HG03045 (cell line): ENCODE results near the gene PEPD.

Source experiments
- ATAC-seq: cut with Tn5 transposase; IDR thresholded peaks from one replicate; pipeline ENCODE4 v1.9.1; 2021; ENCODE audit warnings: mild to moderate bottlenecking, moderate library complexity; ENCODE audit not compliant: unreplicated experiment

PEPD gene

DNA sequence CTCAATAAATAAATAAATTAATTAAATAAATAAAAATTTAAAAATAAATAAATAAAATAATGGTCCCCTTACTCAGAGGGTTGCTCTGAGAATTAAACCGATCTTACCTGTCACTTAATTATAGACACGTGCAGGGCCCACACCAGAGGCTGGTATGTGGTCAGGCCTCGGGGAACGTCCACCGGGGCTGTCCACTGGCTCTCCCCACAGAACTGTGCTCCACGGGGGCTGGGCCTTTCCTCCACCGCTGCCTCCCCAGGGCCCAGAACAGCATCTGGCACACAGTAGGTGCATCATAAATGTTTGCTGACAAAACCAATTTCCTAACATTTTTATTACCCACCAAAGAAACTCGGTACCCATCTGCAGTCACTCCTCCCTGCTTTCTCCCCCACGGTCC lies 78.9 kb downstream of the PEPD start:
- no peak for ATAC-seq

DNA sequence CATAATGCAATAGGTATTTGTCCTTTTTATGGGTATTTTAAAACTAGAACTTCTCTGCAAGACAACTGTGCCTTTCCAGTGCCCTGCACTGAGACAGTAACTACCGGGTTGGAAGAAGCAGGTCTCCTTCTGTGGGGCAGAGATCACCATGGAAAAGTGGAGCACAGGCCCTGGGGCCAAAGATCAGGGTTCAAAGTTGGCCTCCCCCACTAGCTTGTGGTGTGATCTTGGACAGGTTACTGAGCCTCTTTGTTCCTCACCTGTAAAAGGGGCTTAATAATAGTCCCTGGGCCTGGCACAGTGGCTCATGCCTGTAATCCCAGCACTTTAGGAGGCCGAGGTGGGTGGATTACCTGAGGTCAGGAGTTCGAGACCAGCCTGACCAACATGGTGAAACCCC lies 79.8 kb downstream of the PEPD start:
- no peak for ATAC-seq

DNA sequence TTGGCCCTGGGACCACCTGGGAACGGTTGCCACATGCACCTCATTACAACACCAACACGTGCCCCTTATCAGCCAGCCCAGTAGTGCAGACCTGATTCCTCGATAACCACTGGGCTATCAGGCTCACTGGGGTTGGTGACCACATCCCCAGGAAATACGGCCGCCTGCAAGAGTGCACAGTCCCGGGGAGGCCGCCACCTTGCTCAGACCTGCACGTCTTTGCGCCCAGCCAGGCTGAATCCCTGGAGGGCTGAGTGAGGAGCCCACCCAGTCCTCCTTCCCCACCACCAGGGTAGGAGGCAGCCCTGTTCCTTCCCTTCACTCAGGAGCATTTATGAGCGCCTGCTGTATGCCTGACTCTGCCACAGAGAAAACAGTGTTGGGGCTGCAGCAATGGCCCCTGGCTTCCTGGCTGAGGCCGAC lies 80.3 kb downstream of the PEPD start:
- ATAC-seq = no peak

DNA sequence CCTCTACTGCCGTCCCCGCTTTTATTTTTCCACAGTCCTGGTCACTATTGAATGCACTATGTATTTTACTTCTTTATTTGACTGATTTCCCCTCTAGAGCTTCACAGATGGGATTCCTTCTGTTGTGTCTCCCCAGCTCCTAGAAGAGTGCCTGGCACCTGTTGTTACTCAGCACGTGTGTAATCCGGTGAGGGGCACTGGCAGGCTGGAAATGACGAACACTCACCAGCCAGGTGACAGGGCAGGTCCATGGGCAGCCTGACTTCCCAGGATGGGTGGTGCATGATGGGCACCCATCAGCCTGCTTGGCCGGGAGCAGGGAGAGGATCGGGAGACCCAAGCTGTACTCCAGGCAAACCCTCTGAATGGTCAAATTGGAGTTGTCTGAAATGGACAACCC lies 80.9 kb downstream of the PEPD start:
- no peak for ATAC-seq

DNA sequence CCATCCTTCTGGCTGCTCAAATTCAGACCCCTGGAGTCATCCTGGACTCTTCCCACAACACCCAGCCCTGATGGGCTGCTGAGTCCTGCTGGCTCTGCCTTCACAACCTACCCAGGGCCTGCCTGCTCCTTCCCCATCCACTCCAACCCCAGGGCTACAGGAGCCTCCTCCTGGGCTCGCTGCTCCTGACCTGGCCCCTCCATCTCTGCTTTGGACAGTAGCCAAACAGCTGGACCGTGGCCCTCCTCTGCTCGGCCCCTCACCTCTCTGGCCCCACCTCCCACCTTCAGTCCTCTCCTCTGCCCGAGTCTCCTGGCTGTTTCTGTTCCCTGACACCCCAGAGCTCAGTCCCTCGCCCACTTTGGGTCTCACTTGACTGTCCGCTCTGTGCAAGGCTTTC lies 81.3 kb downstream of the PEPD start:
- no peak for ATAC-seq

DNA sequence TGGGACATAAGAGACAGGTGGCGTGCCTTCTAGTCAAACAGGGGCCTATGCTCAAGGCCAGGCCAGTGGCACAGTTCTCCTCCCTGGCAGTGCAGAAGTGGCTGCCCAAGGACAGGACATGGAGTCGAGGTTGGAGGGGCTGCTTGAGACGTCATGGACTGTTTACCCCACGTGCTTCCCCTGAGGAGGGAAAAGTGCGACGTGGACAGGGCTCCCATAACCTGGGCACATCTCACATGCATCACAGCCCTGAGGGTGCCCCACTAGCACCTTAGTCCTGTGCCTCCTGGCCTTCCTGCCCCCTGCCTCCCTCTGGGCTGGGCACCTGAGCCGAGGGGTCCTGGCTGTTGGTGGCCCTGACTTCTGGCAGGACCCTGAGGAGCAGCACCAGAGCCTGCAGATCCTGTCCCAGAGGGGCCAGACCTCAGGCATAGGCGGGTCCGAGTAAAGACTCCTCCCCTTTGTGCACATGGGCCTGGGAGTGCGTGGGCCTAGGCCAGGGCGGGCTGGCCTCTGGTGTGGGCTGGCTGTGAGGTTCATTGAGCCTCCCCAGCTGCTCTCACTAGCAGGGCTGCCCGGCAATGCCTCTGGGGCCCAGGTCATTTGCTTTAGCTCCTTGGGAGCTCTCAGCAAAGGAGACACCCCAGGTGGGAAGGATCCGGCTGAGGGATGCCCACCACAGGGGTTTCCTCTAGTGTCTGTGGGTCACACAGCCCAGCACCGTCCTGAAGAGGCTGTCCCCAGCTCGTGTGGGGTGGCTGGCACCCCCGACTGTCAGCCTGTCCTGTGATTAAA lies 82.4 kb downstream of the PEPD start:
- ATAC-seq = no peak

DNA sequence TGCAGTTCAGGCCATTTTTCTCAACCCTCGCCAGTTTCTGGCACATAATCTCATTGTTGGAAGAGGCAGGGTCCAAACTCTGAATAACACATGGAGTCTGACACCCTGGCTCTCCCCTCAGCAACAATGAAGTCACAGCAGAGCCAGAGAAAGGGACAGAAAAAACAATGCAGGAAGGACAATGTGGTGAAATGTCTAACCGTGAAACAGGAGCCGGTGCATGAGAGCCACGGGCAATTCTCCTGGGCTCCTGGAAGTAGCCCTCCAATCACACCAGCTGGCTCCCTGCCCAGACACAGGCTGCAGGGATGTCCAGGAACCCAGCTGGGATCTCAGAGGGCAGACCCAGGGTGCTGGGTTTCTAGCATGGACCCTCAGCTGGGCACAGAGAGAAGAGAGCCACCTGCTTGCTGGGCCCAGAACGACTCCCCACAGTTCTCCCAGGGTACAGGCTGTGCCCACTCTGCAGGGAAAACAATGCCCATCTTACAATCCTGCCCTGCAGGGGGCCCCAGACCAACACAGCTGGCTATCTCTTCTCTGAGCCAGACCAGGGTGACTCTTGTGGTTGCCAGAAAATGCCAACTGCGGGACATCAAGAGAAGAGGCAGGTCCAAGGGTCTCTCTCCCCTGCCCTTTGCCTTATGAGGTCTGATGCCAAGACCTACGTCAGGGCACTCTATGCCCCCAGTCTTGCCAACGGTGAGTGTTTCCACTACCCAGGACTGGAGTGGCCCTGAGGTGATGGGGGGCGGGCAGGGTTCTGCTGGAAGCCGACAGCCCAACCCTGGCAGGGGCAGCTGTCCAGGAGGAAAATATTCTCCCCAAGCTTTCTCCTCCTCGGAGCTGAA lies 83.5 kb downstream of the PEPD start:
- ATAC-seq = no peak

DNA sequence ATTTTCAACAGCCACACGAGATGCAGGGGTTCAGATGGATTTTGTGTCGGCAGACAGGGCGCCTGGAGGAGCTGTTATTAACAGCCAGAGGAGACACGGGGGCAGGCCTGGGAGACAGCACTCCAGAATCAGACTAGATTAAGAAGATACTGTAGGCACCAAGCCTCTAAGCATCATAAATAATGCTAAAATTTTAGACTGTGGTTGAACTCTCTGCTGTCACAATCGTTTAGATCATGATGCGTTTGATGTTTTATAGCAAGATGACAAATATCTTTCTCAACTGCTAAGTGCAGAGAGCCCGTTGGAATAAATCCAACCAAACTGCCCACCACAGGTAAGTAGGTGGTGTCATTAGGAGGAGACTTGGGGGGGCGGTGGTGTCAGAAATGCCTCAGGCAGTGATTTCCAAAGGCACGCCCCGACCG lies 84.2 kb downstream of the PEPD start:
- no peak for ATAC-seq

DNA sequence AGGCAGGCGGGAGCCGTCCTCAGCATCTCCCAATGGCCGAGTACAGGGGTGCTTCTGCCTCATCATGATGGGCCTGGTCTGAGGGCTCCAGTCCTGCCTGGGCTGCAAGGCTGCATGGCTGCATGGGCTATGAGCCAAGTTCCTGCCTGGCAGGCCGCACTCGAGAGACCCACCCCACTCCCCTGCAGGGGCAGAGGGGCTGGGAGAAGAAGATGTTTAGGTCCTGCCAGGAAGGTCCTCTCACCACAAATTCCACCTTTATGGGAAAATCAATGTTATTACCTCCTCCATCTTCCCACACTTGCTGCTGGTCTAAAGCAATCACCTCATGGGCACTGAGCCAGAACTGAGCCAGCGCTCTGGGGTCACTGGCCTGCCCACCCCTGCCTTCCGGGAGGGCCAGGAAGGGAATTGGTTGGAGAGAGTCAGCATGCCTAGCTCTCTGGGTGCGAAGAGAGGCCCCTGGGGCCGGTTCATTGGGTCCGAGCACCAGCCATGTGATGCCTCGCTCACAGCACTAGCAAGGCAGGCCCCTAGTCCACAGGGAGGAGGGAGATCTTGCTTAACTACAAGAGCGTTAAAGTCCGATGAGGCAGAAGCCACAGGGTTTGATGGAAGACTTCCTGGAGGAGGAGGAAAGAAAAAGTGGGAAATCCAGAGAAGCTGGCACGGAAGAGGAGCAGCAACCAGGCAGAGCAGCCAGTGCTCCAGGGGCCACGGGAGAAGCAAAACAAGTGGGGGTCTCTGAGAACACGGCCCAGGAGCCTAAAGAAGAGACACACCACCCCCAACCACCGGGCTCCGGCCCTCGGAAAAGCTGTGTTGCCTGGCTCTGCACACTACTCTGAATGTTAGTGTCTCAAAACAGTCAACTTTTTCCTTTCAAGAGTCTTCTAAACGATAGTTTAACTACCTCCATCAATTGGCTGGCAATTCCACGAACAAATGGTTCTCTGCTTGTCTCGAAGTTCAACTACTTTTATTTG lies 84.9 kb downstream of the PEPD start:
- no peak for ATAC-seq

DNA sequence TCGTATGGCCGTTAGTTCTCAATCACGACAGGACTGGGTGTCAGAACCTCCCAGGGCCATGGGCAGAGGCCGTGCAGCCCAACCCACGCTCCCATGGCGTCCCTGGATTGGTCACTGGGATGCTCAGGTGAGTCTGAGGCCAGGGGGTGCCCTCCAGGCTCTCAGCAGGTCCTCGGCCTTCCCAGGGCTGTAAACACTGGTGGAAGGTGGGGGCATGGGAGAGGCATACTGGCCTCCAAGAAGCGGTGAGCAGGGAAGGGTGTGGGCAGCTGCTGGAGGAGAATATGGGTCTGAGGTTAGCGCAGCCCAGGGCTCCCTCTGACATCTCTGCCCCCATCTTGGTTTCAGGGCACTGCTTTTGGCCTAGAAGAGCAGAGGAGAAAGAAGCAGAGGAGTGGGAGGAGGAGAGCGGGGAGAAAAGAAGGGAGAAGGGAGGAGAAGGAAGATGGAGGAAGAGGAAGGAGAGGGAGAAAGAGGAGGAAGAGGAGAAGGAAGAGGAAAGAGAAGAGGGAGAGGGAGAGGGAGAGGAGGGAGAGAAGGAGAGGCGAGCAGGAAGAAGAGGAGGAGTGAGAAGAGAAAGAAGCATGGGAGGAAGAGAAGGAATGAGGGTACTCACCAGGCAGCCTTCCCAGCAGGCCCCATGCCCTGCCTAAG lies 85.8 kb downstream of the PEPD start:
- ATAC-seq = no peak

DNA sequence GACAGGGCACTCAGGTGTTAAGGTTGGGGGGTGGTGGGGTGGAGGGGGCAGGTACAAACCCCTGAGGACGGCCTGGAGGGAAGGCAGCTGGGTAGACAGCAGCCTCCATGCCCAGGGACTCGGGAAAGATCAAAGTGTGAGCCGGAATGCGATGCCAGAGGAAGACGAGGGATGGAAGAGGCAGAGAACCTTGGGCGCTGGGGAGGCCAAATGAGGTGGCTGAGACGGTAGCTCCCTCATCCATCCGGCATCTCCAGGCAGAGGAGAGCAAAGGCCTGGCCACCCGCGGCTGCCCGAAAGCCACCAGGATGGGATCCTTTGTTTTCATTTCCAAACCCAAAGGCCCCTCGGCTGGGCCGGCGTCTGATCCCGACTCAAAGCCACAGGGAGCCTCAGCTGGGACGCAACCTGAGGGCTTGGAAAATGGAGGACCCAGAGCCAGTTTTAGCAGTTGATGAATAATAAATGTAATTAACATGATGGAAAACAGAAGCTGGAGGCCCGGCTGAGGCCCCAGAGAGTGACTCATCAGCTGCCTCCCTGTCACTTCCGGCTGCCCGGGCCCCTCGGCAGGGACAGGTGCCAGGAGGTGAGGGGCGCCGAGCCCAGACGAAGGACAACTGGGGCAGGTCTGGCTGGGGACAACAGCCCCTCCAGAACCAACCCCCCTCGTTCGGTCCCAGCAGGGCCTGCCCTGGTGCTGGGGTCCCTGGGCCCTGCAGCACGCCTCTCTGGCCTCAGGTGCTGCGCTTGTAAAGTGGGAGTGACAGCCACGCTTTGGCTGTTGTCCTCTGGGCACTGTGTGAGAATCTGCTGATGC lies 86.5 kb downstream of the PEPD start:
- ATAC-seq = no peak

DNA sequence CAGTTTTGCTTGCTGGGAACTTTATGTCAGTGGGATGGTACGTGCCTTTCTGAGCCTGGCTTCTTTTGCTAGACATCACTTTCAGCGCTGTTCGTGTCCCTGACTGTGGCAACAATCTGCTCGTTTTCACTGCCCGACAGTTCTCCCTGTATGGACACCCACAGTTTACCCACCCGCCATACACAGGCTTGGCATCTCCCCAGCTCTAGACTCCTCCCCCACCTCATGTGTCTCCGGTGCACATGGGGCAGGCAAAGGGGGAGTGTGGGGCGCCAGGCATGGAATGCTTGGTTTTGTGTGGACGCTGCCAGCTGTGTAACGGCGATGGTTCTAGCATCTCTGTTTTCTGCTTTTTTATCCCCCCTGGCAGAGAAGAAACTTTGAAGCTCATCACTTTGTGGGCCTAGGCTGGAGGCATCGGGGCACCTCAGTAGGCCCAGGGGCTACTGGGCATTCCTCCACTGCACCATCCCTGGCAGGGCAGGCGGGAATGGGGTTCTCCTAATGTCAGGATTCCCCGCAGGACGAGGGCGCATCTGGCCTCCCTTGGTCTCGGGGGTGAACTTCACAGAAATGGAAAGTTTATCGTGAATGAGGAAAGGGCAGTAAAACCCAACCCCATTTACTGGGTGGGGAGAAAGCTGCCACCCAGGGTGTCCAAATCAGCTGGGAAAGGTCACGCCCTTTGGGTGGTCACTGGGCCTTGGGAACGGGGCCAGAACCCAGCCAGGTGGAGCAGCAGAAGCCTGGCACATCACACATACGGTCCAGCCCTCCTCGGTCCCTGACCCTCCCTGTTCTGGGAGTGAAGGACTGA lies 87.3 kb downstream of the PEPD start:
- no peak for ATAC-seq

DNA sequence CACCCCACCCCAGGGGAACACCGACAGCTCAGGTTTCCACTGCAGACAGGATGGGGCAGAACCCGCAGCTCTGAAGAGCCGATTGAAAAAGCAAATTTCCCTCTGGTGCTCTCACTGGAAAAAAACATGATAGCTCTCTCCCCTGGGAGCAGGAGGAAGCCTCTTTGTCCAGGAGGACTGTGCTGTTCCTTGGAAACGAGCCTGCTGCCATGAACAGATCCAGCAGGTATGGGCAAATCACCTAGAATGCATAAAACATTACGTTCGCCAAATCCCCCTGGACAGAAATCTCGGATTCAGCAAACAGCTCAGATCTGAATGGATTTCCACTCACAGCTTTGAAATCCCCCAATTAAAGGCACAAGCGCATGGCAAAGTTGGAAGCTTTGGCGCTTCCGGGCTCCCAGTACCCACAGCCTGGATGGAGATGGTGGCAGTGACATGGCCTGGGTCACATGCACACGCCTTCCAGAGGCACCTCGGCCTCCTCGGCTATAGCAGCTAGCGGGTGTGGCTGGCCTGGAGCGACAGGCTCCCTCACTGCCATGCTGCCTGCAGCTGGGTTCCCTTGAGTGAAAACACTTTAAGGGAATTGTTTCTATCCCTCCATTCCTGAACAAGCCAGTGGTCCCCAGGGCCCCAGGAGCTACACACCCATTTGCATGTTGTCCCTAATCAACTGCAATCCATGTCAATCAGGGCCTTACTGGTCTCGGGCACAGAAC lies 89.0 kb downstream of the PEPD start:
- ATAC-seq = no peak

DNA sequence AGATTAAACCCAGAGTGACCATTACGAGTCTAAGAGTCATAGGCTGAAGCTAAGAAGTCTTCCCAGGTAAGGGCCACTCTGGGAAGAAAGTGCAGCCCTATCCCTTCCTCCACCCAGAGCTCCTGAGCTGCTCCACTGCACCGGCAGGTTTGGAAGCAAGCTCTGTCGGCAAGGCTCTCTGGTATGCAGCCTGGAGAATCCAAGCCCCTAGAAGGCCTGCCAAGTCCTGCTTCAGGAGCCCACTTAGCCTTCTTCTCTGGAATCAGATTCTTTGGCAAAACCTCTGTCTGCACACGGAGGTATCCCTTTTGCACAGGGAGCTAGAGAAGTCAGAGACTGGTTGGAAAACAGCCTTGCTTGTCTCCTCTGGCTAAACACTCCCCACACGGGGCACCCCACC lies 89.6 kb downstream of the PEPD start:
- ATAC-seq = no peak

DNA sequence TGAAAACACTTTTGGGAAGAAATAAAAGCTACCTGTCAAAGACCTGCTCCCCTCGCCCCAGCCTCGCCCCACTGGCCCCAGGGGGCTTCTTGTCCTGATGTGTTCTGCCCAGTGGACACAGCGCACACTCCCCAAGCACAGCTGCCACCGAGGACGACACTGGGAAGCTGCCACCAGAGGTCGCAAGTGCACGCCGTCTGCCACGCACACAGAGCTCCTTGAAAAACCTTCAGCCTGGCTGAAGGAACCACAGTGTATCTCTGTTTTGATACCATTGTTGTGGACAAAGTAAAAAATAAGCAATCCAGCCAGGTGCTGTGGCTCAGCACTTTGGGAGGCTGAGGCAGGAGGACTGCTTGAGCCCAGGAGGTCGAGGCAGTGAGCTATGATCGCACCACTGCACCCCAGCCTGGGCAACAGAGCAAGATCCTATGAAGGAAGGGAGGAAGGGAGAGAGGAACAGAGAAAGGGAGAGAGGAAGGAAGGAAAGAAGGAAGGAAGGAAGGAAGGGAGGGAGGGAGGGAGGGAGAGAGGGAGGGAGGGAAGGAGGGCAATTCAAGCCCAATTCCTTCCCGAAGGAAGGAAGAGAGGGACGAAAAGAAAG lies 90.8 kb downstream of the PEPD start:
- no peak for ATAC-seq

DNA sequence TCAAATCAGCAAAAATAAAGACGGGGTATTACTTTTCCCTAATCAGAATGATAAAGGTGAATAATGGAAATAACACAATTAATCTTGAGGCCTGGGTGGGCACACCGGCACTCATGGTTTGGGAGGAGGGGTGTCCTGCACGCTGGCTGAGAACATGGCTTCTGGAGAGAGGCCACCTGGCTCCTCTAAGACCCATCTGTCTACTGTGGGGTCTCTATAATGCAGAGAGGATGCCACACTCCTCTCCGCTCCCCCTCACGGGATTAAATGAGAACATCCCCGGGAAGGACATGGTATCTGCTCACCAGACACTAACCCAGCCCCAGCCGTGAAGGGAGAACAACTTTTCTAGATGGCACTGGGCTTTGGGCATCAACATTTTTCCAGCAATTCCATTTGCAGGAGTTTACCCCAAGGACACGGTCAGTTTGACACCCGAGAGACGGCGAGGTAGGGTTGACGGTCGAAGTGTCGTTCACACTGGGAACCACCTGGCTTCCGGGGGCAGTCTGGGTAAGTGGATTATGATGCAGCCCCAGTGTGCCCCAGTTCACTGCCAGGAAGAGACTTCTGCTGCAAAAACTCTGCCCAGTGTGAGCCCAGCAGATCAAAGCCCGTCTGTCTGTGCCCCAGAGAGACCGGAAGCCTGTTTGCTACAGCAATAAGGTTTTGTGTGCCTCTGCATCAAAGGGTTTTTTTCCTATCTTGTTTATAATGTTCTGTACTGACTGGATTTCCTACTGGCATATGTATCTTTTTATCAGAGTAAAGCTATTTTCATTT lies 91.5 kb downstream of the PEPD start:
- no peak for ATAC-seq

DNA sequence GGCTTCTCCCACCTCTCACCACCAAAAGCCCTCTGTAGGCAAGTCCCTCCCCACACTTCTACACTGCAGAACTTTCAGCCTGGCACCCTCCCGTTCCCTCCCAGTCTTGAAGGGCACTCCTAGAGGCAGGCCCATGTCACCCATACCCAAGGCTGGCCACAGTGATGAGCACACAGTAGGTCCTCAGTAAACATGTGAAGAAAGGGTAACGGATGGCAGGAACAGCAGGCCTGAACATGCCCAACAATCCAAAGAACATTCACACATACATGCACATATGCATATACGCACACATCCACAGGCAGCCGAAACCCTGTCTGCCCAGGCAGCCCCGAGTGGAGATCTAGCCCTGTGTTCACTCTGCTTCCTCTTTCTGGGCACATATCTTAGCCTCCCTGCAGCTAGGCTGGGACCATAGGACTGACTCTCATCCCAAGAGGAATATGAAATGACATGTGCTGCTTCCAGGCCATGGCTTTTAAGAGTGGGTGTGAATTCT lies 92.9 kb downstream of the PEPD start:
- no peak for ATAC-seq
